GM23338 (cell line): ENCODE data around the gene RABGAP1L. TPM values are rescaled to one million over a fixed set of nuclear protein-coding genes. Genes with fewer than 3 reads are reported as not detected.

Experiments used
- ATAC-seq: fragments of 200-7000 bp; cut with Tn5 transposase; 3 replicates; pipeline ENCODE4 v1.9.1; 2020
- DNase-seq: peaks from one replicate; pipeline ENCODE4 v3.0.0-alpha.2; 2015; ENCODE audit warnings: low spot score
- H2AFZ ChIP-seq: fragments of 200-600 bp; sonication (generic); 2 replicates; pipeline ENCODE4 v1.8.0; 2016; ENCODE audit warnings: antibody characterized with exemption, mild to moderate bottlenecking, moderate library complexity
- H3F3A ChIP-seq: fragments of 200-600 bp; sonication (generic); replicated peaks from 2 replicates; pipeline ENCODE4 v1.8.0; 2017; ENCODE audit warnings: antibody characterized with exemption, mixed run types, low read depth
- H3K27ac ChIP-seq: fragments of 200-600 bp; sonication (generic); 2 replicates; pipeline ENCODE4 v1.6.1; 2016; ENCODE audit warnings: low read depth
- H3K27me3 ChIP-seq: fragments of 200-600 bp; sonication (generic); 2 replicates; pipeline ENCODE4 v1.8.0; 2016; ENCODE audit warnings: mild to moderate bottlenecking, mixed run types, moderate library complexity; ENCODE audit not compliant: insufficient read depth
- H3K36me3 ChIP-seq: fragments of 200-600 bp; sonication (generic); 2 replicates; pipeline ENCODE4 v1.8.0; 2016; ENCODE audit warnings: mild to moderate bottlenecking; ENCODE audit not compliant: insufficient read depth
- H3K4me1 ChIP-seq: fragments of 200-600 bp; sonication (generic); 2 replicates; pipeline ENCODE4 v1.8.0; 2016; ENCODE audit warnings: mild to moderate bottlenecking, moderate library complexity; ENCODE audit not compliant: insufficient read depth
- H3K4me2 ChIP-seq: fragments of 200-600 bp; sonication (generic); 2 replicates; pipeline ENCODE4 v1.7.1; 2017; ENCODE audit warnings: mixed run types
- H3K4me3 ChIP-seq: fragments of 200-600 bp; sonication (generic); 2 replicates; pipeline ENCODE4 v1.6.1; 2016; ENCODE audit warnings: mixed run types
- H3K79me2 ChIP-seq: fragments of 200-600 bp; sonication (generic); replicated peaks from 2 replicates; pipeline ENCODE4 v1.8.0; 2017; ENCODE audit warnings: mild to moderate bottlenecking; ENCODE audit not compliant: insufficient read depth
- H3K9me2 ChIP-seq: fragments of 200-600 bp; sonication (generic); 2 replicates; pipeline ENCODE4 v1.8.0; 2017; ENCODE audit not compliant: insufficient read depth
- H4K20me1 ChIP-seq: fragments of 200-600 bp; sonication (generic); replicated peaks from 2 replicates; pipeline ENCODE4 v1.8.0; 2017; ENCODE audit warnings: mild to moderate bottlenecking; ENCODE audit not compliant: insufficient read depth
- H3K27ac Mint-ChIP-seq: 2 replicates; pipeline ENCODE4 v1.8.0; 2020; ENCODE audit warnings: inconsistent platforms, mild to moderate bottlenecking, moderate library complexity, mixed read lengths
- H3K27me3 Mint-ChIP-seq: 3 replicates; pipeline ENCODE4 v1.8.0; 2022; ENCODE audit warnings: low read depth, mild to moderate bottlenecking, moderate library complexity, mixed read lengths, inconsistent platforms; ENCODE audit not compliant: insufficient read depth, poor library complexity
- H3K36me3 Mint-ChIP-seq: 3 replicates; pipeline ENCODE4 v1.8.0; 2021; ENCODE audit warnings: low read depth, mild to moderate bottlenecking, inconsistent platforms, moderate library complexity, mixed read lengths
- H3K4me1 Mint-ChIP-seq: 3 replicates; pipeline ENCODE4 v1.8.0; 2020; ENCODE audit warnings: mild to moderate bottlenecking, inconsistent platforms, mixed read lengths
- H3K4me3 Mint-ChIP-seq: 3 replicates; pipeline ENCODE4 v1.8.0; 2021; ENCODE audit warnings: moderate library complexity, mild to moderate bottlenecking, inconsistent platforms, mixed read lengths
- H3K9me3 Mint-ChIP-seq: 3 replicates; pipeline ENCODE4 v1.8.0; 2020; ENCODE audit warnings: moderate library complexity, mild to moderate bottlenecking, inconsistent platforms, mixed read lengths
- ETS1 ChIP-seq: IDR thresholded peaks from 2 replicates; pipeline ENCODE4 v1.6.1; 2016; ENCODE audit warnings: antibody characterized with exemption
- EZH2 ChIP-seq: fragments of 200-600 bp; sonication (generic); IDR thresholded peaks from one replicate; pipeline ENCODE4 v1.8.0; 2017; ENCODE audit warnings: antibody characterized with exemption, mild to moderate bottlenecking, low read depth; ENCODE audit not compliant: unreplicated experiment
- JUNB ChIP-seq: IDR thresholded peaks from one replicate; pipeline ENCODE4 v1.6.1; 2016; ENCODE audit warnings: antibody characterized with exemption; ENCODE audit not compliant: unreplicated experiment
- NANOG ChIP-seq: IDR thresholded peaks from 2 replicates; pipeline ENCODE4 v1.6.1; 2016; ENCODE audit warnings: antibody characterized with exemption, borderline replicate concordance
- POLR2AphosphoS5 ChIP-seq: IDR thresholded peaks from 2 replicates; pipeline ENCODE4 v1.6.1; 2016; ENCODE audit warnings: antibody characterized with exemption, low read depth
- REST ChIP-seq: IDR thresholded peaks from one replicate; pipeline ENCODE4 v1.6.1; 2018; ENCODE audit warnings: antibody characterized with exemption; ENCODE audit not compliant: unreplicated experiment
- STAT1 ChIP-seq: IDR thresholded peaks from one replicate; pipeline ENCODE4 v1.6.1; 2016; ENCODE audit warnings: antibody characterized with exemption; ENCODE audit not compliant: unreplicated experiment
- ZNF114 ChIP-seq: fragments of 250-450 bp; sonication (Bioruptor Pico); IDR thresholded peaks from 2 replicates; pipeline ENCODE4 v1.5.0; 2020; ENCODE audit warnings: mild to moderate bottlenecking, moderate library complexity
- ZNF331 ChIP-seq: fragments of 250-450 bp; sonication (Bioruptor Pico); IDR thresholded peaks from 2 replicates; pipeline ENCODE4 v1.5.0; 2020; ENCODE audit warnings: low read depth, mild to moderate bottlenecking, moderate library complexity
- polyA plus RNA-seq: library from polyadenylated mRNA; unstranded; fragments of >200 nt; fragmentation: Nextera tagmentation; extraction: Ambion mirVana; gene quantifications from 2 replicates; pipeline ENCODE4 v1.2.1, GENCODE V29; 2016
- total RNA-seq: library from RNA; depleted of rRNA; stranded (reverse); fragments of >200 nt; shearing (Covaris generic); gene quantifications from 2 replicates; pipeline ENCODE4 v1.2.3, GENCODE V29; 2014
- TF ChIP-seq, protein P1 (sequence below): fragments of 250-450 bp; sonication (Bioruptor Pico); IDR thresholded peaks from 2 replicates; pipeline ENCODE4 v1.5.0; 2020; ENCODE audit warnings: mild to moderate bottlenecking, moderate library complexity
- TF ChIP-seq, protein P2 (sequence below), 2 experiments: fragments of 200-600 bp in 1 of 2; sonication (generic) in 1 of 2; conservative IDR thresholded peaks; 2 replicates each; pipeline versions ENCODE4 v1.5.1 to v1.6.1; 2016 to 2017; ENCODE audit warnings: antibody characterized with exemption in 2 of 2, low read depth in 2 of 2, mild to moderate bottlenecking in 2 of 2, moderate library complexity in 1 of 2

Gene RABGAP1L
- total and polyA plus RNA-seq, 2 experiments from 2014 or later = 83.2 to 136 TPM

DNA sequence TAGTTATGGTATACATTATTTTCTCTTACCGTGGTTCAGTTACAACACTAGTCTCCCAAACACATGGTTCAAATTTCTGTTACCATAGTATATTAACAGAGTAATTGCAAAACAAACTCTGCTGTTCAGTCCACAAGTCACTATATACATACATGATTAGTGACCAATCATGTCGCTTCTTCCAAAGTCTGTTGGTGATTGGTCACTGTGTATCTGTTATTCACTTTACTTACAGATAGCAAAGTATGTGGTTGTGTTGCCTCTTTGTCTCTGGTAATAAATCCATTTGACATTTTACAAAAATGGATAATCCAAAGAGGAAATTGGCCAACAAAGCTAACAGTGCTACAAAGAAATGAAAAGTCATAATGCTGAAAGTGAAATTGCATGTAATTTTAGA is 107.2 kb downstream of the RABGAP1L start:
- ATAC-seq = no peak
- Mint-ChIP-seq H3K27me3 (peaks cover 4% of the 10 kb centered on the region), H3K4me1 (no peaks in the 10 kb centered on the region)

More for the DNA sequence above, 107.2 kb downstream of the RABGAP1L start:
- Histone ChIP-seq H3K4me2 (no peak overlapping the region), H3K4me1 (no peaks in the 10 kb centered on the region), H3K27ac (no peak overlapping the region), H4K20me1 (no peaks in the 10 kb centered on the region), H3K4me3 (no peak overlapping the region), H3K27me3 (no peaks in the 10 kb centered on the region), H3F3A (no peaks in the 10 kb centered on the region), H3K9me2 (no peaks in the 10 kb centered on the region), H3K36me3 (no peaks in the 10 kb centered on the region), H3K79me2 (no peaks in the 10 kb centered on the region), H2AFZ (no peak overlapping the region)
- no peaks in the 10 kb centered on the region for H3K36me3 Mint-ChIP-seq
- no peak for DNase-seq
- H3K9me3 Mint-ChIP-seq = no peaks in the 10 kb centered on the region; the same call in 2 of the 3 replicates
- H3K27ac Mint-ChIP-seq = no peak overlapping the region
- H3K4me3 Mint-ChIP-seq = no peak overlapping the region
- TF ChIP-seq, protein P1, sequence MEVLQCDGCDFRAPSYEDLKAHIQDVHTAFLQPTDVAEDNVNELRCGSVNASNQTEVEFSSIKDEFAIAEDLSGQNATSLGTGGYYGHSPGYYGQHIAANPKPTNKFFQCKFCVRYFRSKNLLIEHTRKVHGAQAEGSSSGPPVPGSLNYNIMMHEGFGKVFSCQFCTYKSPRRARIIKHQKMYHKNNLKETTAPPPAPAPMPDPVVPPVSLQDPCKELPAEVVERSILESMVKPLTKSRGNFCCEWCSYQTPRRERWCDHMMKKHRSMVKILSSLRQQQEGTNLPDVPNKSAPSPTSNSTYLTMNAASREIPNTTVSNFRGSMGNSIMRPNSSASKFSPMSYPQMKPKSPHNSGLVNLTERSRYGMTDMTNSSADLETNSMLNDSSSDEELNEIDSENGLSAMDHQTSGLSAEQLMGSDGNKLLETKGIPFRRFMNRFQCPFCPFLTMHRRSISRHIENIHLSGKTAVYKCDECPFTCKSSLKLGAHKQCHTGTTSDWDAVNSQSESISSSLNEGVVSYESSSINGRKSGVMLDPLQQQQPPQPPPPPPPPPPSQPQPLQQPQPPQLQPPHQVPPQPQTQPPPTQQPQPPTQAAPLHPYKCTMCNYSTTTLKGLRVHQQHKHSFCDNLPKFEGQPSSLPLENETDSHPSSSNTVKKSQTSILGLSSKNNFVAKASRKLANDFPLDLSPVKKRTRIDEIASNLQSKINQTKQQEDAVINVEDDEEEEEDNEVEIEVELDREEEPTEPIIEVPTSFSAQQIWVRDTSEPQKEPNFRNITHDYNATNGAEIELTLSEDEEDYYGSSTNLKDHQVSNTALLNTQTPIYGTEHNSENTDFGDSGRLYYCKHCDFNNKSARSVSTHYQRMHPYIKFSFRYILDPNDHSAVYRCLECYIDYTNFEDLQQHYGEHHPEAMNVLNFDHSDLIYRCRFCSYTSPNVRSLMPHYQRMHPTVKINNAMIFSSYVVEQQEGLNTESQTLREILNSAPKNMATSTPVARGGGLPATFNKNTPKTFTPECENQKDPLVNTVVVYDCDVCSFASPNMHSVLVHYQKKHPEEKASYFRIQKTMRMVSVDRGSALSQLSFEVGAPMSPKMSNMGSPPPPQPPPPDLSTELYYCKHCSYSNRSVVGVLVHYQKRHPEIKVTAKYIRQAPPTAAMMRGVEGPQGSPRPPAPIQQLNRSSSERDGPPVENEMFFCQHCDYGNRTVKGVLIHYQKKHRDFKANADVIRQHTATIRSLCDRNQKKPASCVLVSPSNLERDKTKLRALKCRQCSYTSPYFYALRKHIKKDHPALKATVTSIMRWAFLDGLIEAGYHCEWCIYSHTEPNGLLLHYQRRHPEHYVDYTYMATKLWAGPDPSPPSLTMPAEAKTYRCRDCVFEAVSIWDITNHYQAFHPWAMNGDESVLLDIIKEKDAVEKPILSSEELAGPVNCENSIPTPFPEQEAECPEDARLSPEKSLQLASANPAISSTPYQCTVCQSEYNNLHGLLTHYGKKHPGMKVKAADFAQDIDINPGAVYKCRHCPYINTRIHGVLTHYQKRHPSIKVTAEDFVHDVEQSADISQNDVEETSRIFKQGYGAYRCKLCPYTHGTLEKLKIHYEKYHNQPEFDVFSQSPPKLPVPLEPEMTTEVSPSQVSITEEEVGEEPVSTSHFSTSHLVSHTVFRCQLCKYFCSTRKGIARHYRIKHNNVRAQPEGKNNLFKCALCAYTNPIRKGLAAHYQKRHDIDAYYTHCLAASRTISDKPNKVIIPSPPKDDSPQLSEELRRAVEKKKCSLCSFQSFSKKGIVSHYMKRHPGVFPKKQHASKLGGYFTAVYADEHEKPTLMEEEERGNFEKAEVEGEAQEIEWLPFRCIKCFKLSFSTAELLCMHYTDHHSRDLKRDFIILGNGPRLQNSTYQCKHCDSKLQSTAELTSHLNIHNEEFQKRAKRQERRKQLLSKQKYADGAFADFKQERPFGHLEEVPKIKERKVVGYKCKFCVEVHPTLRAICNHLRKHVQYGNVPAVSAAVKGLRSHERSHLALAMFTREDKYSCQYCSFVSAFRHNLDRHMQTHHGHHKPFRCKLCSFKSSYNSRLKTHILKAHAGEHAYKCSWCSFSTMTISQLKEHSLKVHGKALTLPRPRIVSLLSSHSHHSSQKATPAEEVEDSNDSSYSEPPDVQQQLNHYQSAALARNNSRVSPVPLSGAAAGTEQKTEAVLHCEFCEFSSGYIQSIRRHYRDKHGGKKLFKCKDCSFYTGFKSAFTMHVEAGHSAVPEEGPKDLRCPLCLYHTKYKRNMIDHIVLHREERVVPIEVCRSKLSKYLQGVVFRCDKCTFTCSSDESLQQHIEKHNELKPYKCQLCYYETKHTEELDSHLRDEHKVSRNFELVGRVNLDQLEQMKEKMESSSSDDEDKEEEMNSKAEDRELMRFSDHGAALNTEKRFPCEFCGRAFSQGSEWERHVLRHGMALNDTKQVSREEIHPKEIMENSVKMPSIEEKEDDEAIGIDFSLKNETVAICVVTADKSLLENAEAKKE (CRISPR knock-in tag) = no peak
- TF ChIP-seq ZNF114 (no peak), REST (no peak), NANOG (no peak), ZNF331 (CRISPR knock-in tag) (no peak), POLR2AphosphoS5 (no peak), STAT1 (no peak), ETS1 (no peak), EZH2 (no peak), JUNB (no peak)
- TF ChIP-seq, protein P2, sequence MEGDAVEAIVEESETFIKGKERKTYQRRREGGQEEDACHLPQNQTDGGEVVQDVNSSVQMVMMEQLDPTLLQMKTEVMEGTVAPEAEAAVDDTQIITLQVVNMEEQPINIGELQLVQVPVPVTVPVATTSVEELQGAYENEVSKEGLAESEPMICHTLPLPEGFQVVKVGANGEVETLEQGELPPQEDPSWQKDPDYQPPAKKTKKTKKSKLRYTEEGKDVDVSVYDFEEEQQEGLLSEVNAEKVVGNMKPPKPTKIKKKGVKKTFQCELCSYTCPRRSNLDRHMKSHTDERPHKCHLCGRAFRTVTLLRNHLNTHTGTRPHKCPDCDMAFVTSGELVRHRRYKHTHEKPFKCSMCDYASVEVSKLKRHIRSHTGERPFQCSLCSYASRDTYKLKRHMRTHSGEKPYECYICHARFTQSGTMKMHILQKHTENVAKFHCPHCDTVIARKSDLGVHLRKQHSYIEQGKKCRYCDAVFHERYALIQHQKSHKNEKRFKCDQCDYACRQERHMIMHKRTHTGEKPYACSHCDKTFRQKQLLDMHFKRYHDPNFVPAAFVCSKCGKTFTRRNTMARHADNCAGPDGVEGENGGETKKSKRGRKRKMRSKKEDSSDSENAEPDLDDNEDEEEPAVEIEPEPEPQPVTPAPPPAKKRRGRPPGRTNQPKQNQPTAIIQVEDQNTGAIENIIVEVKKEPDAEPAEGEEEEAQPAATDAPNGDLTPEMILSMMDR (conservative IDR thresholded peaks at IDR 0.05; ENCODE audit: low read depth in 2 of 2) = no peak
